GM19099 (cell line): ENCODE data around the gene GNA12.

Experiments
- POLR2A ChIP-seq: IDR thresholded peaks from 3 replicates; pipeline ENCODE4 v1.6.1; 2011; ENCODE audit warnings: low read depth; ENCODE audit not compliant: insufficient read length; ENCODE audit errors: extremely low read depth

The GNA12 gene

DNA sequence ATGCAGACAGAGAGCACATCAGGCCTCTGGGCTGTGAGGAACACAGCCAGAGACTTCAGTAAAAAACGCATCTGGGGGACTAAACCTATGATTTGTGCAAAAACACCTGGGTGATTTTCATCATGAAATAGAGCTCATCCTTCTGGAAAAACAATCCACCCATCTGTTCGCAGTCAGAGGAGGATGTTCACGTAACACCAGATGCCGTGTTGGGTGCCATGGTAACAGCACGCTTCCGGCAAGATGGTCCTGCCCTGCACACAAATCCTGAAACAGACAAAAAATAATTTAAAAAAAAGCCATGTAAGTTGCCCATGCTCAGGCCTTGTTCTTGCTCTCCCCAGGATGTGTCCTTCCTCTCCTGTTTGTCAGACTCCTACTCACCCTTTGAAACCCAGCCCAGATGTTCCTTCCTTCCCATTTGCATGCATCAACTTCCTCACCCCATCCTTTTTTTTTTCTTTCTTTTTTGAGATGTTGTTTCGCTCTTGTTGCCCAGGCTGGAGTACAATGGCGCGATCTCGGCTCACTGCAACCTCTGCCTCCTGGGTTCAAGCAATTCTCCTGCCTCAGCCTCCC lies 28.3 kb upstream of the GNA12 start:
- no peak for TF ChIP-seq POLR2A

DNA sequence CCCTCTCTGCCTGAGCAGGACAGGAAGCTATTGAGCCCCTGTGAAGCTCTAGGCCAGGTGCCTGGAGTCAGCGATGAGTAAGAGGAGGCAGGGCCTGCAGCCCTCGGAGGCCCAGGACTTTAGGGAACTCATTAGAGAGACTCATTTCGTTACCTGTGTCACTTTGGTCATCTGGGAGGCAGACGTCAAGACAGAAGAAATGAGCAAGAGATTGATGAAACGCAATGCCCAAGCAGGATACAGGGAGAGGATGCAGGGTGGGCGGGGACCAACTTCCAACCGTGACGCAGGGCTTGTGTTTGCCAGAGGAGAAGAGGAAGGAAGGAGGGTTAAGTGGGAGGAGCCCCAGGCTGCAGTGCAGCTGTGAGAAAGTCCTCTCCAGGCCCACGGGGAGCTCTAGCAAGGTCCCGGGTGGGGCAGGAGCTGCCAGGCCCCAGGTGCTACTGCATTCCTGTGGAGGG lies 26.4 kb upstream of the GNA12 start:
- no peak for TF ChIP-seq POLR2A

DNA sequence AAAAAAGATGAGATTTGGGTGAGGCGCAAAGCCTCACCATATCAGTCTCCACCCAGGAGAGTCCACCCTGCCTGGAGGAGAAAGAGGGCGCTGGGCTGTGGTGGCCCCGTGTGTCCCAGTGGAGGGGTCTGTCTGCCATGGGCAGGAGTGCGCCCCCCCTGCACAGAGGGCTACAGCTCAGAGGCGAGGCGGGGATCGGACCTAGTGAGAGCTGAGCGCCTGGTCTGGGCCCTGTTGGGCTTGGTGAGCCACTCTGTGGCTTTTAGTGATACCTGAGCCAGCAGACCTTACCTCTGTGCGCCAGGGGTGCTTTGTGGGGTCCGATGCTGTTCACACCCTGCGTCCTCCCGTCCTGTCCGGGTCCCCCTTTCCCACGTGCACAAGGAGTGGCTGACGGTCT lies 25.9 kb upstream of the GNA12 start:
- no peak for TF ChIP-seq POLR2A

DNA sequence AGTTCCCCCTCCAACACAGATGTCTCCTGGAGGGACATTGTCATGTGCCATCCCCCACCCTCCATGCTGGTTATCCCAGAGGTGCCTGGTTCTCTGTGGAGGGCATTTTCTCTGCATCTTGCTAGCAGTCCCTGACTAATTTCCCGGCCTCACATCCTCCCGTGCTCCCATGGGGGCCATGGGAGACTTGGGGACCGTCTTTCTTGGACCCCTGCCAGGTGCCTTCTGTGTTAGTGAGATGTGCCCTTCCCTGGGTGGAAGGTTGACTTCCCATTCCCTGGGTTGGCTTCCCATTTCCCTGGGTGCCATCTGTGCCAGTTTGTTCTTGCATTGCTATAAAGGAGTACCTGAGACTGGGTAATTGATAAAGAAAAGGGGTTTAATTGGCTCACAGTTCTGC lies 22.5 kb upstream of the GNA12 start:
- no peak for TF ChIP-seq POLR2A

DNA sequence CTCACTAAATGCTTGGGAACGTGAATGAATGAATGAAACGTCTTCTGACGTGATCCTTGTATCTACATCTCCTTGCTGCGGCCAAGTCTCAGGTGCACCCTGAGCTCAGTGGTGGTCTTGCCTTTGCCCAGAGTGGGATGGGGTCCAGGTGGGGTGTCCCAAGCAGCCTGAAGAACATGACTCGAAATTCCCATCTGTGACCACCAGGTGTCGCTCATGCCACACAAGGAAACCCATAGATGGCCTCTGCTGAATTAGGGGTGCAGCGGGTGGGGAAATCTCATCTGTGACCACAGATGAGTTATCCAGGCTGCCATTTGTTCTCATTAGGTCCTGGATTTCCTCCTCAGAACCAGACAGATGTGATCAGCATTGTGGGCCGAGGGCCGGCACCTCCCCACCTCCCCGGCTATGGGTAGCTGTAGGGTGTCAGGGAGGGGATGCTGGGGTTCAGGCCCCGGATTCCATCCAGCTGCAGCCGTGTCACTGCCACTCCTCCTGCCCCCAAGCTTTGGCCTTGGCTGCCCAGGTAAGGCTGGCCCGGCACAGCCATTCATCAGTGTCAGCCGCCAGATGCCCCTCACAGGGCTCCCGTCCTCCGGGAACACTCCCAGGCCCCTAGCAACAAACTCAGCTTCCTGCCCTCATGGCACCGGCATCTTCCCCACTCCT lies 21.0 kb upstream of the GNA12 start:
- no peak for TF ChIP-seq POLR2A

DNA sequence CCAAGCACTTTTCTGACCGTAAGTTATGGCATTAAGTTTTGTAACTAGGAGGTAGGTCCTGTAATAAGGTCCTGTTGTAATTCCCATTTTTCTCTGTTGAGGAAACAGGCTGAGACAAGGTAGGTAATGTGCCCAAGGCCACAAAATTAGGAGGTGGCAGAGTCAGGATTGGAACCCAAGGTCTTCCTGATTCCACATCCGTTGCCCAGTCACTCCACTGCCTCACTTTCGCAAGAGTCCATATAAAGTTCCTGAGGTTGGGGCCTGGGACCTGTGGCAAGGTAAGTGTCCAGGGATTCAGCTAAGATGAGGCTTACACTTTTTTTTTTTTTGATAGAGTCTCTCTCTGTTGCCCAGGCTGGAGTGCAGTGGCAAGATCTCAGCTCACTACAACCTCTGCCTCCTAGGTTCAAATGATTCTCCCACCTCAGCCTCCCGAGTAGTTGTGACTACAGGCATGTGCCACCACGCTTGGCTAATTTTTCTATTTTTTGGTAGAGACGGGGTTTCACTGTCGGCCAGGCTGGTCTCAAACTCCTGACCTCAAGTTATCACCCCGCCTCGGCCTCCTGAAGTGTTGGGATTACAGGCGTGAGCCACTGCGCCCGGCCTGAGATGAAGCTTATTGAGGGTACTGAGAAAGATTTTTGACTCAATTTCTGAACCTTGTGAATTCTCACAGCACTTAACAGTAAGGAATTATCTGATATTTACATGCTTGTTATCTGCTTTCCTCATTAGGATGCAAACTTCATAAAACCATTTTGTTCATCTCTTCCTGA lies 20.3 kb upstream of the GNA12 start:
- no peak for TF ChIP-seq POLR2A

DNA sequence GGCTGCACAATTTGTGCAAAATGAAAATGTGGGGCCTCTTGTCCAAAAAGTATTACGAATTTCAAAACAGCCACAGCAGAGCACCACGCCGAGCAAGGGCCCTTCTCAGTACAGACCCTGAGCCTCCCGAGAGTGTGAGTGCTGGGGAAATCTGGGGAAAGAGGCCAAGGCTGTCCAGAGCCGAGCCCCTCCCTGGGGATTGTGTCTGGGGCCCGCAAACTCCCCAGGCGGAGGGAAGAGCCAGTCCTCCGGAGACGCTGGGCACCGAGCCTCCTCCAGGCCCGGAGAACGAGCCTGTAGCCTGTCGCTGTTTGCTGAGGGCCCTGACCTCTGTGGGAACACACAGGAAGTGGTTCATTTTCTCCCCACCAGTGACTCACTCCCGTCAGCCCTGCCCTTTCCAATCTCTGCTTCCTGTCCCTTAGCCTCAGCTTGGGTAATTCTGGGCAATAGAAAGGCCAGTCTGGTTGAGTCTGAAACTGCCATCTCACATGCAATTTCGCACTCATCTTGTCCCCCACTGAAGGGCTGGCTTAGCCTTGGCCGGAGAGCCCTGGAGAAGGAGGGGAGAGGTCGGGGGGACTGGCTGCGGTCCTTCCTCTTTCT lies 19.5 kb upstream of the GNA12 start:
- peak; percentile 89 for TF ChIP-seq POLR2A

DNA sequence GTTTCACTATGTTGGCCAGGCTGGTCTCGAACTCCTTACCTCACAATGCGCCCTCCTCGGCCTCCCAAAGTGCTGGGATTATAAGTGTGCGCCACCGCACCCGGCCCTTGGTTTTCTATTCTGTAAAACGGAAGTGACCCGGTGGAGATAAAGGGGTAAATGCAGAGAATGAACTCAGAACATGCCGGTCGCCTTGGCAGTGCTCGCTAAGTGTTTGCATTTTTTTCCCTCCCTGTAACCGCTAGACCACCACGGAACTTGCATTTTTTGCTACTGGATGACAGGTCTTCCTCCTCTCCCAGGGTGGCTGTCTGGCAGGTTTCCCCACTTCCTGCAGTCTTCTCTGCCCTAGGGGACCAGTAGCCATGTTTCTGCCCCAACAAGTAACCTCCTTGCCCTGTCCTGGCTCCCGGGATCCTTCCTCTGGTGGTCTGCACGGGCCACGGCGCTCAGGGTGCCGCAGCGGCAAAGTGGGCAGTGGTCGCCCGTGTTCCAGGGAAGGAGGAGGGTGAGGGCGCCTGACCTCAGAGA lies 18.8 kb upstream of the GNA12 start:
- no peak for TF ChIP-seq POLR2A

DNA sequence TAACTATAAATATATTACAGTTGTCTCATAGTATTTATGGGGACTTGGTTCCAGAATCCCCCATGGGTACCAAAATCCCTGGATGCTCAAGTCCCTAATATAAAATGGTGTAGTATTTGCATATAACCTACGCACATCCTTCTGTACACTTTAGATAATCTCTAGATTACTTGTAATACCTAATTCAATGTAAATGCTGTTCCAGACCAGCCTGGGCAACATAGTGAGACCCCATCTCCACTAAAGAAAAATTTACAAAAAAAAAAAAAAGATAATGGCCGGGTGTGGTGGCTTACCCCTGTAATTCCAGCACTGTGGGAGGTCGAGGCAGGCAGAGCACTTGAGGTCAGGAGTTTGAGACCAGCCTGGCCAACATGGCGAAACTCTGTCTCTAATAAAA lies 17.4 kb upstream of the GNA12 start:
- no peak for TF ChIP-seq POLR2A

DNA sequence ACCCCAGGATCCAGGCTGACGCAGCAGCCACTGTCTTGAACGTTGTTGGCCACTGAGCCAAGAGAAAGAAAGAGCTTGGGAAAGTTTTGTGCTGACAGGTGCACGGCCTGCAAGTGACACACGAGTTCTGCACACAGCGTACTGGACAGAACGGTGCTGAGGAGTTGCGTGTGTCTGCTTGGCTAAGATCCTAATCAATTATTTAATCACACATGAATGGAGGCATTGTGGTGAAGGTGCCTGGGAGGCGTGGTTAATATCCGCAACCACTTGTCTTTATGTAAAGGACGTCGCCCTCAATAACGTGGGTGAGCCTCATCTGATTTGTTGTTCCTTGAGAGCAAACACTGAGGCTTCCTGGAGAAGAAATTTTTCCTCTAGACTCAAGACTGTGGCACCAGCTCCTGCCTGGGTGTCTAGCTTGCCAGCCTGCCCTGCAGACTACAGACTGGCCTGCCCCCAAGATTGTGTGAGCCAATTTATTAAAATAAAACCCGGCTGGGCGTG lies 16.6 kb upstream of the GNA12 start:
- TF ChIP-seq POLR2A = no peak

DNA sequence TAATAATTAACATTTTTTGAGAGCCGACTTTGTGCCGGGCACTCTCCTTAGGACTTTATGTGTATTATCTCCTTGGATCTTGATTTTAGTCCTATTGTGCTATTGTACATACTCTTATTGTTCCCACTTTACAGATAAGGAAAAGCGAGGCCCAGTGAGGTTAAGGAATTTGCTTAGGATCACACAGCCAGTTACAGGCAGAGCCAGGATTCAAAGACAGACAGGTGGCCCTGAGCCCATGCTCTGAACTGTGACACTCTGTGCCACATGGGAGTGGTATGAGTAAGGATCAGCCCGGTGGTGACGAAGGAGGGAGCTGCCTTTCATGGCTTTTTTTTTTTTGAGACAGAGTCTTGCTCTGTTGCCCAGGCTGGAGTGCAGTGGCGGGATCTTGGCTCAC lies 15.8 kb upstream of the GNA12 start:
- no peak for TF ChIP-seq POLR2A

DNA sequence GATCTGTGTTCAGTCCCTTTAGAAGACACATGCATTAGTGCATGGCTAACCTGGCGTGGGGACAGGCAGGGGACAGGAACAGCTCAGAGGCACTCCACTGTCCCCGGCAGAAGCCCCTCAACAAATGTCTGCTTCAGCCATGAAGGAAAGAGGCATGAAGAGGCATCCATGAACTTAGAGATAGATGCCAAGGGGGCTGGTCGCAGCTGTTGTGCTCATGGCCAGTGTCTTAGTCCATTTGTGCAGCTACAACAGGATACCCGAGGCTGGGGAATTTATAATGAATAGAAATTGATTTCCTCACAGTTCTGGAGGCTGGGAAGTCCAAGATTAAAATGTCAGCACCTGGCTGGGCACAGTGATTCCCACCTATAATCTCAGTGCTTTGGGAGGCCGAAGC lies 14.5 kb upstream of the GNA12 start:
- TF ChIP-seq POLR2A = no peak

DNA sequence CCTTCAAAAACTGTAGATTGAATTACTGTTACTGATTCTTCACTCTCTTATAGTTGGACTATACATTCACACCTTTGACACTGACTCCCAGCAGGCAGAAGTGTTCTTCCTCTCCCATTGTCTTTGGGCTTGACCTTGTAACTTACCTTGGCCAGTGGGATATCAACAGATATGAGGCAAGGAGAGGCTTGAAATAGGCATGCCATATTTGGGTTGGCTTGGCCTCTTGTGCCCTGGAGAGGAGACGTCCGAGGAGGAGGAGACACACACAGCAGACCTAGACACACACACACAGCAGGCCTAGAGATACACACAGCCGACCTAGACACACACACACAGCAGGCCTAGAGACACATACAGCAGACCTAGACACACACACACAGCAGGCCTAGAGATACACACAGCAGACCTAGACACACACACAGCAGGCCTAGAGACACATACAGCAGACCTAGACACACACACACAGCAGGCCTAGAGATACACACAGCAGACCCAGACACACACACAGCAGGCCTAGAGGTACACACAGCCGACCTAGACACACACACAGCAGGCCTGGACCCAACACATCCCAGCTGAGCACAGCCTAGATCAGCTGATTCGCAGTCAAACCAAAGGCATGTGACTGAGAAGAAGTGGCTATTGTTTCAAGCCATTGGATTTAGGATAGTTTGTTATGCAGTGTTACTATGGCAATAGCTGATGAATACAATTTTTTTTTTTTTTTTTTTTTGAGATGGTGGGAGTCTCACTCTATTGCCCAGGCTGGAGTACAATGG lies 12.5 kb upstream of the GNA12 start:
- no peak for TF ChIP-seq POLR2A

DNA sequence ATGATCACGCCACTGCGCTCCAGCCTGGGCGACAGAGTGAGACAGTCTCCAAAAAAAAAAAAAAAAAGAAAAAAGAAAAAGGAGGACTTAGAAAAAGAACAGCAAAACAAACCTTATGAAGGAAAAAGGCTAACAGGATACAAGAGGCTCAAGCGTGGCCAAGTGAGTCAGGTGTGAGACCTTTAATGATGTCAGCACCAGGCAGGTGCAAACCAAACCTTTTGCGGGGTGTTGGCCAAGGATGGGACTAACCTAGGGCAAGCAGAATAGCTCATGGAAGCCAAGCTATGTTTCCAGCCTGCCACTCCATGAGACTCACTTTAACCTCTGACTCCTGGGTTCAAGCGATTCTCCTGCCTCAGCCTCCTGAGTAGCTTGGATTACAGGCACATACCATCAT lies 11.3 kb upstream of the GNA12 start:
- no peak for TF ChIP-seq POLR2A
